ENCODE data around the gene CRMP1. TPM values are rescaled to one million over a fixed set of nuclear protein-coding genes. Genes with fewer than 3 reads are reported as not detected.

CRMP1 gene
- total RNA-seq, 1 donor from 2014 or later: 7.3 TPM

- DNase-seq: peak; percentile 50
Measured at GRCh38 chr4:5888222-5889001, 4.5 kb downstream of the CRMP1 start.

- DNase-seq: no peak
Measured at GRCh38 chr4:5887361-5888221, 5.3 kb downstream of the CRMP1 start.

- DNase-seq: no peak
Measured at GRCh38 chr4:5887011-5887360, 5.9 kb downstream of the CRMP1 start.

- DNase-seq: no peak
Measured at GRCh38 chr4:5885733-5886132, 7.2 kb downstream of the CRMP1 start.

GRCh38 chr4:5884796-5885195, 8.1 kb downstream of the CRMP1 start:
- no peak for DNase-seq

GRCh38 chr4:5883916-5884315, 9.0 kb downstream of the CRMP1 start:
- no peak for DNase-seq

- DNase-seq: no peak
Measured at GRCh38 chr4:5882947-5883346, 9.9 kb downstream of the CRMP1 start.

GRCh38 chr4:5881340-5881739, 11.5 kb downstream of the CRMP1 start:
- peak; percentile 32 for DNase-seq

GRCh38 chr4:5878359-5878758, 14.5 kb downstream of the CRMP1 start:
- DNase-seq: no peak

GRCh38 chr4:5877392-5877791, 15.5 kb downstream of the CRMP1 start:
- no peak for DNase-seq

- DNase-seq: peak; percentile 34
Measured at GRCh38 chr4:5874811-5875449, 18.0 kb downstream of the CRMP1 start.

GRCh38 chr4:5870701-5871100, 22.2 kb downstream of the CRMP1 start:
- no peak for DNase-seq

- no peak for DNase-seq
Measured at GRCh38 chr4:5869966-5870619, 22.8 kb downstream of the CRMP1 start.

- no peak for DNase-seq
Measured at GRCh38 chr4:5867866-5868265, 25.0 kb downstream of the CRMP1 start.

GRCh38 chr4:5866841-5867813, 25.8 kb downstream of the CRMP1 start:
- DNase-seq: no peak

GRCh38 chr4:5865896-5866599, 26.8 kb downstream of the CRMP1 start:
- DNase-seq: no peak

GRCh38 chr4:5863461-5864113, 29.3 kb downstream of the CRMP1 start:
- peak; percentile 26 for DNase-seq

- DNase-seq: no peak
Measured at GRCh38 chr4:5858020-5858769, 34.7 kb downstream of the CRMP1 start.

GRCh38 chr4:5857199-5857598, 35.7 kb downstream of the CRMP1 start:
- no peak for DNase-seq
